Kidney epithelial cell (primary cell): Measurements from ENCODE around the gene PDGFRA. TPM values are rescaled to one million over a fixed set of nuclear protein-coding genes. Genes with fewer than 3 reads are reported as not detected.

Source experiments
- DNase-seq: peaks from one replicate; pipeline ENCODE4 v3.0.0-alpha.2; 2010; ENCODE audit warnings: low read depth
- H3K27me3 ChIP-seq: 2 replicates; pipeline ENCODE4 v1.6.0; 2011; ENCODE audit warnings: low read length; ENCODE audit not compliant: control insufficient read depth, insufficient read depth
- H3K36me3 ChIP-seq: 2 replicates; pipeline ENCODE4 v1.5.1; 2011; ENCODE audit warnings: low read length; ENCODE audit not compliant: control insufficient read depth, insufficient read depth
- H3K4me3 ChIP-seq: 2 replicates; pipeline ENCODE4 v1.5.1; 2011; ENCODE audit warnings: low read depth, mild to moderate bottlenecking, control low read depth, low read length
- CTCF ChIP-seq: IDR thresholded peaks from 2 replicates; pipeline ENCODE4 v1.5.1; 2011; ENCODE audit warnings: mild to moderate bottlenecking, moderate library complexity, low read length, control low read depth, inconsistent platforms; ENCODE audit not compliant: insufficient read depth, poor library complexity, severe bottlenecking
- total RNA-seq: library from RNA; depleted of rRNA; stranded (reverse); fragments of >200 nt; gene quantifications from 2 replicates; pipeline ENCODE4 v1.2.3, GENCODE V29; 2015

The PDGFRA gene
- total RNA-seq = 0.34 and 2.1 TPM in 2 replicates

- H3K27me3 ChIP-seq = peaks cover 85% of the 10 kb centered on the region
- TF ChIP-seq CTCF = no peak
- no peak for DNase-seq
- H3K4me3 ChIP-seq = peak within 1 kb of the TSS; percentile 1
- H3K36me3 ChIP-seq = no peaks in the 10 kb centered on the region
Observed at GRCh38 chr4:54228961-54229501, at the start of gene PDGFRA. PDGFRA (plus strand) TSS chr4:54229293; CDS start chr4:54258769, 29,476 bp downstream.

GRCh38 chr4:54184581-54184980, 44.5 kb upstream of the PDGFRA start:
- Histone ChIP-seq H3K36me3 (no peaks in the 10 kb centered on the region), H3K4me3 (no peak overlapping the region), H3K27me3 (no peaks in the 10 kb centered on the region)
- no peak for TF ChIP-seq CTCF
- no peak for DNase-seq

GRCh38 chr4:54185044-54185780, 43.9 kb upstream of the PDGFRA start:
- no peak for DNase-seq
- H3K27me3 ChIP-seq = no peaks in the 10 kb centered on the region
- no peak for TF ChIP-seq CTCF
- H3K4me3 ChIP-seq = no peak overlapping the region
- H3K36me3 ChIP-seq = no peaks in the 10 kb centered on the region

- no peak for TF ChIP-seq CTCF
- no peak overlapping the region for H3K4me3 ChIP-seq
- DNase-seq = no peak
- H3K27me3 ChIP-seq = no peaks in the 10 kb centered on the region
- no peaks in the 10 kb centered on the region for H3K36me3 ChIP-seq
Observed at GRCh38 chr4:54185866-54186265, 43.2 kb upstream of the PDGFRA start.

- Histone ChIP-seq H3K36me3 (no peaks in the 10 kb centered on the region), H3K4me3 (no peak overlapping the region), H3K27me3 (no peaks in the 10 kb centered on the region)
- no peak for DNase-seq
- TF ChIP-seq CTCF = no peak
Observed at GRCh38 chr4:54186371-54186770, 42.7 kb upstream of the PDGFRA start.
